CD4-positive, alpha-beta T cell (primary cell): ENCODE data around the gene CD38. TPM values are rescaled to one million over a fixed set of nuclear protein-coding genes. Genes with fewer than 3 reads are reported as not detected.

Source experiments
- ATAC-seq: fragments of 200-7000 bp; cut with Tn5 transposase; one replicate; pipeline ENCODE4 v1.10.0; 2022; ENCODE audit warnings: mild to moderate bottlenecking; ENCODE audit not compliant: poor library complexity
- CTCF ChIA-PET: fragments of 350-600 bp; sonication (Branson Sonifier 250); formaldehyde crosslinking; loops from one replicate; lab custom pipeline; 2021; ENCODE audit warnings: antibody characterized with exemption, inconsistent platforms; lab: Charles Lee
- POLR2A ChIA-PET: fragments of 350-600 bp; sonication (Branson Sonifier 250); formaldehyde crosslinking; loops from one replicate; lab custom pipeline; 2021; ENCODE audit warnings: antibody characterized with exemption, inconsistent platforms; lab: Charles Lee
- DNase-seq, 14 experiments: peaks; one replicate each; pipeline ENCODE4 v3.0.0-alpha.2; 2013 to 2020; ENCODE audit warnings: mixed read lengths in 2 of 14
- H3K27ac ChIP-seq, 2 donors: one replicate each; pipeline versions ENCODE4 v1.5.1 to v1.7.0; 2013; ENCODE audit warnings: low read length in 2 of 2, low read depth in 1 of 2, mild to moderate bottlenecking in 1 of 2
- H3K27me3 ChIP-seq, 2 experiments: 1 replicate in 1 of 2; 2 replicates in 1 of 2; pipeline versions ENCODE4 v1.6.1 to v1.7.0; 2013; ENCODE audit warnings: low read length in 2 of 2, control low read depth in 1 of 2, mild to moderate bottlenecking in 1 of 2, moderate library complexity in 1 of 2; ENCODE audit not compliant: insufficient read depth in 2 of 2, control insufficient read depth in 1 of 2
- H3K36me3 ChIP-seq: one replicate; pipeline ENCODE4 v1.6.1; 2013; ENCODE audit warnings: low read length, control low read depth; ENCODE audit not compliant: insufficient read depth
- H3K4me1 ChIP-seq: one replicate; pipeline ENCODE4 v1.6.1; 2013; ENCODE audit warnings: low read length, control low read depth; ENCODE audit not compliant: insufficient read depth
- H3K4me3 ChIP-seq: one replicate; pipeline ENCODE4 v1.5.1; 2013; ENCODE audit warnings: mild to moderate bottlenecking, low read length, moderate library complexity
- H3K9me3 ChIP-seq, 2 experiments: 1 replicate in 1 of 2; 2 replicates in 1 of 2; pipeline versions ENCODE4 v1.6.1 to v1.7.0; 2013; ENCODE audit warnings: low read length in 2 of 2, mild to moderate bottlenecking in 2 of 2, control low read depth in 1 of 2, moderate library complexity in 1 of 2; ENCODE audit not compliant: control insufficient read depth in 1 of 2, insufficient read depth in 1 of 2
- H3K27ac Mint-ChIP-seq: one replicate; pipeline ENCODE4 v1.8.0; 2020; ENCODE audit warnings: mixed read lengths
- H3K27me3 Mint-ChIP-seq: one replicate; pipeline ENCODE4 v1.8.0; 2021; ENCODE audit warnings: mixed read lengths
- H3K36me3 Mint-ChIP-seq: one replicate; pipeline ENCODE4 v1.8.0; 2021; ENCODE audit warnings: low read depth, mixed read lengths
- H3K4me1 Mint-ChIP-seq: one replicate; pipeline ENCODE4 v1.8.0; 2021; ENCODE audit warnings: low read depth, mixed read lengths
- H3K4me3 Mint-ChIP-seq: one replicate; pipeline ENCODE4 v1.8.0; 2020; ENCODE audit warnings: mild to moderate bottlenecking, mixed read lengths
- H3K9me3 Mint-ChIP-seq: one replicate; pipeline ENCODE4 v1.8.0; 2020; ENCODE audit warnings: mixed read lengths
- intact Hi-C, 2 experiments: fragments of 100-400 bp; cut with DNase I in 1 of 2; cut with micrococcal nuclease in 1 of 2; formaldehyde crosslinking; loops; one replicate each; pipeline versions ENCODE4 v1.15.1 to v1.9.0; 2023 to 2025; cut with DNase I, micrococcal nuclease
- total RNA-seq, 174 experiments: library from RNA in 2 of 174; stranded (reverse) in 2 of 174; gene quantifications; one replicate each; pipeline ENCODE4 v1.2.3 and lab custom pipeline; 2021 to 2026
- TF ChIP-seq, protein P1 (sequence below): fragments of 200-600 bp; IDR thresholded peaks from one replicate; pipeline ENCODE4 v1.8.0; 2022; ENCODE audit warnings: antibody characterized with exemption, mild to moderate bottlenecking

CD38 gene
- total RNA-seq, 2 experiments from 2014 or later, result 9.6 to 9.9 TPM

DNA sequence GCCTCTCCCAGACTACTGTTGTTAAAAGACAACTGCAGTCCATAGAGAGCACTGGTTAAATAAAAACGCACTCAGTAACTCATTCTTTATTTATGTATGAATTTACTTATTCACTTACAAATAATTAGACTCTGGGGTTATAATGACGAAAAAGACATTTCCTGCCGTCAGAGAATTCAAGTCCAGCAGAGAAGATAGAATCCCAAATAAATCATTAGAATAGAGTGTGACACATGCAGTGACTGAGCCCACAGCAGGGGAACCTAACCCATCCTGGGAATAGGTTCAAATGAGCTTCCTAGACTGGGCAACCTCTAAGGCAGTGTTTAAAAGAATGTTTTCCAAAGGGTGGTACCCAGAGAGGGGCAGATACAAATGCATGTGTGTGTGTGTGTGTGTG lies 106.5 kb downstream of the CD38 start:
- intact Hi-C loops, result loop anchor here in 1 of 2 experiments (5.0 kb wide), 3 partner anchors 73 to 378 kb away; no protein-coding TSS in a partner anchor
- peaks cover 4% of the 10 kb centered on the region for H3K27me3 Mint-ChIP-seq
- H3K36me3 Mint-ChIP-seq, result no peaks in the 10 kb centered on the region
- Histone ChIP-seq H3K36me3 (no peaks in the 10 kb centered on the region), H3K4me1 (no peaks in the 10 kb centered on the region), H3K9me3 (no peaks in the 10 kb centered on the region), H3K4me3 (no peak overlapping the region), H3K27ac (no peak overlapping the region), H3K27me3 (no peaks in the 10 kb centered on the region)
- no peaks in the 10 kb centered on the region for H3K4me1 Mint-ChIP-seq
- POLR2A ChIA-PET, result no interaction called here
- H3K4me3 Mint-ChIP-seq, result no peak overlapping the region
- CTCF ChIA-PET, result no interaction called here
- ATAC-seq (no peak), DNase-seq (no peak)
- TF ChIP-seq, protein P1, sequence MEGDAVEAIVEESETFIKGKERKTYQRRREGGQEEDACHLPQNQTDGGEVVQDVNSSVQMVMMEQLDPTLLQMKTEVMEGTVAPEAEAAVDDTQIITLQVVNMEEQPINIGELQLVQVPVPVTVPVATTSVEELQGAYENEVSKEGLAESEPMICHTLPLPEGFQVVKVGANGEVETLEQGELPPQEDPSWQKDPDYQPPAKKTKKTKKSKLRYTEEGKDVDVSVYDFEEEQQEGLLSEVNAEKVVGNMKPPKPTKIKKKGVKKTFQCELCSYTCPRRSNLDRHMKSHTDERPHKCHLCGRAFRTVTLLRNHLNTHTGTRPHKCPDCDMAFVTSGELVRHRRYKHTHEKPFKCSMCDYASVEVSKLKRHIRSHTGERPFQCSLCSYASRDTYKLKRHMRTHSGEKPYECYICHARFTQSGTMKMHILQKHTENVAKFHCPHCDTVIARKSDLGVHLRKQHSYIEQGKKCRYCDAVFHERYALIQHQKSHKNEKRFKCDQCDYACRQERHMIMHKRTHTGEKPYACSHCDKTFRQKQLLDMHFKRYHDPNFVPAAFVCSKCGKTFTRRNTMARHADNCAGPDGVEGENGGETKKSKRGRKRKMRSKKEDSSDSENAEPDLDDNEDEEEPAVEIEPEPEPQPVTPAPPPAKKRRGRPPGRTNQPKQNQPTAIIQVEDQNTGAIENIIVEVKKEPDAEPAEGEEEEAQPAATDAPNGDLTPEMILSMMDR, result no peak
- no peaks in the 10 kb centered on the region for H3K9me3 Mint-ChIP-seq
- no peak overlapping the region for H3K27ac Mint-ChIP-seq

DNA sequence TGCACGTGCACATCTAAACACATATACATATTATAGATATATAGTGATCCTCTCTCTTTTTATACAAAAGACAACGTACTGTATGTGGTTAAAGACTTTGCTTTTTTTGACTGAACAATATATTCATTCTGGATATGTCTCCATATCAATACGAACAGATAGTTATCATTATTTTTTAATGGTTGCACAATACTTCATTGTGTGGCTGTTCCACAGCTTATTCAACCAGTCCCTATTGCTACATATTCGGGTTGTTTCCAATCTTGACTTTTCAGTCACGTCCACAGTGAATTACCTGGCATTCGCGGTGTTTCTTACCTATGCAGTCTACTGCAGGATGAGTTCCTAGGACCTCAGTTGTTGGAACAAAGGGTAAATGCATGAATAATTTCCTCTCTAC lies 107.3 kb downstream of the CD38 start:
- Histone ChIP-seq H3K4me3 (no peak overlapping the region), H3K4me1 (no peaks in the 10 kb centered on the region), H3K27me3 (no peaks in the 10 kb centered on the region), H3K36me3 (no peaks in the 10 kb centered on the region), H3K9me3 (no peaks in the 10 kb centered on the region), H3K27ac (no peak overlapping the region)
- intact Hi-C loops, result no loop called here
- no peaks in the 10 kb centered on the region for H3K9me3 Mint-ChIP-seq
- DNase-seq (no peak), ATAC-seq (no peak)
- no peaks in the 10 kb centered on the region for H3K4me1 Mint-ChIP-seq
- H3K27ac Mint-ChIP-seq, result no peak overlapping the region
- POLR2A ChIA-PET, result no interaction called here
- peaks cover 4% of the 10 kb centered on the region for H3K27me3 Mint-ChIP-seq
- H3K36me3 Mint-ChIP-seq, result no peaks in the 10 kb centered on the region
- TF ChIP-seq, protein P1, result no peak
- H3K4me3 Mint-ChIP-seq, result no peak overlapping the region
- CTCF ChIA-PET, result no interaction called here

DNA sequence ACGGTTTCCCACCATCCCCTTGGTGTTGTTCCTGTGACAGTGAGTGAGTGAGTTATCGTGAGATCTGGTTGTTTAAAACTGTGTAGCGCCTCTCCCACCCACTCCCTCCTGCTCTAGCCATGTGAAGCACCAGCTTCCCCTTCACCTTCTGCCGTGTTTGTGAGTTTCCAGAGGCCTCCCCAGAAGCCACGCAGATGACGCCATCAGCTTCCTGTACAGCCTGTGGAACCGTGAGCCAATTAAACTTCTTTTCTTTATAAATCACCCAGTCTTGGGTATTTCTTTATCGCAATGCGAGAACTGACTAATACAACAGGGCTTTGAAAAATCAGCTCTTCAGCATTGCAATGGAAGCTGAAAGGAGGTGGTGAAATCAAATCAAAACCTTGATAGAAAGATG lies 110.4 kb downstream of the CD38 start:
- TF ChIP-seq, protein P1, result no peak
- Mint-ChIP-seq H3K9me3 (no peaks in the 10 kb centered on the region), H3K36me3 (no peaks in the 10 kb centered on the region), H3K27ac (no peak overlapping the region), H3K4me1 (no peaks in the 10 kb centered on the region), H3K4me3 (no peak overlapping the region), H3K27me3 (peaks cover 2% of the 10 kb centered on the region)
- intact Hi-C loops, result no loop called here
- Histone ChIP-seq H3K36me3 (no peaks in the 10 kb centered on the region), H3K9me3 (no peaks in the 10 kb centered on the region), H3K4me3 (no peak overlapping the region), H3K27me3 (no peaks in the 10 kb centered on the region), H3K27ac (no peak overlapping the region), H3K4me1 (no peaks in the 10 kb centered on the region)
- ChIA-PET POLR2A (no interaction called here), CTCF (interaction anchor here (0.9 kb wide), 1 partner anchor 68 kb away, joined by 3 read pairs; no protein-coding TSS in a partner anchor)
- DNase-seq (peak in 1 of 14 experiments; percentile 12), ATAC-seq (no peak)
